ENCODE data around the gene STK32A. TPM values are rescaled to one million over a fixed set of nuclear protein-coding genes. Genes with fewer than 3 reads are reported as not detected.

The STK32A gene
- total RNA-seq, 1 experiment from 2014 or later, result not detected

DNA sequence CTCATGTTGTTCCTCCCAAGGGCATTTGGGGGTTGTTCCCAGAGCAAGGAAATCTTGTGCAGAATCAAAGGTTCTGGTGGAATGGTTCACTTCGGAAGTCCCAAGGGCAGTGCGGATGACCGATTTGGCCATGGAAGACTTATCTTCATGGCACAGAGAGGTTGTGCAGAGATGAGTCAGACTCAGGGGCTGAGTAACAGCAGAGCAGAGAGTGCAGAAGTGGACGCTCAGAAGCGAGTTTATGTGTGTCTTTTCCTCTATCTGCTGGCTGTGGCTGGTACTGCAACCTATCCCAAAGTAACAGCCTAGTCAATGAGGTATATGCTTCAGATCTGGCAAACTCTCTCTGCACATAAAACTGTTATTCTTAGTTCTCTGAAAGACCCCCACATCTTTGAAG is 157.0 kb downstream of the STK32A start:
- ChIA-PET POLR2A (no interaction called here), CTCF (no interaction called here)
- intact Hi-C loops (cut with micrococcal nuclease; ENCODE audit: unreplicated experiment) (no loop called here), in situ Hi-C loops (cut with HindIII; ENCODE audit: low pct_unique_long_range_greater_than_20kb, low sequenced_read_pairs) (no loop called here)
- Histone ChIP-seq H3K36me3 (ENCODE audit: control insufficient read depth, insufficient read depth, low read length) (no peaks in the 10 kb centered on the region), H3K4me3 (ENCODE audit: low read depth in 2 of 2, low read length in 2 of 2) (no peak overlapping the region), H3K9me3 (ENCODE audit: control insufficient read depth, insufficient read depth, low read depth, low read length) (no peaks in the 10 kb centered on the region), H3K27me3 (ENCODE audit: control insufficient read depth, insufficient read depth, low read length) (no peaks in the 10 kb centered on the region), H3K4me1 (ENCODE audit: control insufficient read depth, insufficient read depth, low read length) (no peaks in the 10 kb centered on the region), H3K27ac (ENCODE audit: low read length) (no peak overlapping the region)
- BruUV-seq (replicated peaks), result no TSS peak
- TF ChIP-seq, protein P1, sequence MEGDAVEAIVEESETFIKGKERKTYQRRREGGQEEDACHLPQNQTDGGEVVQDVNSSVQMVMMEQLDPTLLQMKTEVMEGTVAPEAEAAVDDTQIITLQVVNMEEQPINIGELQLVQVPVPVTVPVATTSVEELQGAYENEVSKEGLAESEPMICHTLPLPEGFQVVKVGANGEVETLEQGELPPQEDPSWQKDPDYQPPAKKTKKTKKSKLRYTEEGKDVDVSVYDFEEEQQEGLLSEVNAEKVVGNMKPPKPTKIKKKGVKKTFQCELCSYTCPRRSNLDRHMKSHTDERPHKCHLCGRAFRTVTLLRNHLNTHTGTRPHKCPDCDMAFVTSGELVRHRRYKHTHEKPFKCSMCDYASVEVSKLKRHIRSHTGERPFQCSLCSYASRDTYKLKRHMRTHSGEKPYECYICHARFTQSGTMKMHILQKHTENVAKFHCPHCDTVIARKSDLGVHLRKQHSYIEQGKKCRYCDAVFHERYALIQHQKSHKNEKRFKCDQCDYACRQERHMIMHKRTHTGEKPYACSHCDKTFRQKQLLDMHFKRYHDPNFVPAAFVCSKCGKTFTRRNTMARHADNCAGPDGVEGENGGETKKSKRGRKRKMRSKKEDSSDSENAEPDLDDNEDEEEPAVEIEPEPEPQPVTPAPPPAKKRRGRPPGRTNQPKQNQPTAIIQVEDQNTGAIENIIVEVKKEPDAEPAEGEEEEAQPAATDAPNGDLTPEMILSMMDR (IDR thresholded peaks at IDR 0.05), result peak; percentile 48; the same call in 1 of the 2 replicates
- TF ChIP-seq, protein P2, sequence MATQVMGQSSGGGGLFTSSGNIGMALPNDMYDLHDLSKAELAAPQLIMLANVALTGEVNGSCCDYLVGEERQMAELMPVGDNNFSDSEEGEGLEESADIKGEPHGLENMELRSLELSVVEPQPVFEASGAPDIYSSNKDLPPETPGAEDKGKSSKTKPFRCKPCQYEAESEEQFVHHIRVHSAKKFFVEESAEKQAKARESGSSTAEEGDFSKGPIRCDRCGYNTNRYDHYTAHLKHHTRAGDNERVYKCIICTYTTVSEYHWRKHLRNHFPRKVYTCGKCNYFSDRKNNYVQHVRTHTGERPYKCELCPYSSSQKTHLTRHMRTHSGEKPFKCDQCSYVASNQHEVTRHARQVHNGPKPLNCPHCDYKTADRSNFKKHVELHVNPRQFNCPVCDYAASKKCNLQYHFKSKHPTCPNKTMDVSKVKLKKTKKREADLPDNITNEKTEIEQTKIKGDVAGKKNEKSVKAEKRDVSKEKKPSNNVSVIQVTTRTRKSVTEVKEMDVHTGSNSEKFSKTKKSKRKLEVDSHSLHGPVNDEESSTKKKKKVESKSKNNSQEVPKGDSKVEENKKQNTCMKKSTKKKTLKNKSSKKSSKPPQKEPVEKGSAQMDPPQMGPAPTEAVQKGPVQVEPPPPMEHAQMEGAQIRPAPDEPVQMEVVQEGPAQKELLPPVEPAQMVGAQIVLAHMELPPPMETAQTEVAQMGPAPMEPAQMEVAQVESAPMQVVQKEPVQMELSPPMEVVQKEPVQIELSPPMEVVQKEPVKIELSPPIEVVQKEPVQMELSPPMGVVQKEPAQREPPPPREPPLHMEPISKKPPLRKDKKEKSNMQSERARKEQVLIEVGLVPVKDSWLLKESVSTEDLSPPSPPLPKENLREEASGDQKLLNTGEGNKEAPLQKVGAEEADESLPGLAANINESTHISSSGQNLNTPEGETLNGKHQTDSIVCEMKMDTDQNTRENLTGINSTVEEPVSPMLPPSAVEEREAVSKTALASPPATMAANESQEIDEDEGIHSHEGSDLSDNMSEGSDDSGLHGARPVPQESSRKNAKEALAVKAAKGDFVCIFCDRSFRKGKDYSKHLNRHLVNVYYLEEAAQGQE (IDR thresholded peaks at IDR 0.05; ENCODE audit: insufficient read depth in 1 of 2, low read depth in 2 of 2, low read length in 1 of 2), result no peak
- TF ChIP-seq TCF7L2 (IDR thresholded peaks at IDR 0.05; ENCODE audit: low read depth, low read length), result no peak
- TF ChIP-seq POLR2AphosphoS5 (IDR thresholded peaks at IDR 0.05; ENCODE audit: low read depth, low read length), result no peak
- ATAC-seq (peak; percentile 80), DNase-seq (ENCODE audit: low read depth, low spot score) (peak; percentile 33)

DNA sequence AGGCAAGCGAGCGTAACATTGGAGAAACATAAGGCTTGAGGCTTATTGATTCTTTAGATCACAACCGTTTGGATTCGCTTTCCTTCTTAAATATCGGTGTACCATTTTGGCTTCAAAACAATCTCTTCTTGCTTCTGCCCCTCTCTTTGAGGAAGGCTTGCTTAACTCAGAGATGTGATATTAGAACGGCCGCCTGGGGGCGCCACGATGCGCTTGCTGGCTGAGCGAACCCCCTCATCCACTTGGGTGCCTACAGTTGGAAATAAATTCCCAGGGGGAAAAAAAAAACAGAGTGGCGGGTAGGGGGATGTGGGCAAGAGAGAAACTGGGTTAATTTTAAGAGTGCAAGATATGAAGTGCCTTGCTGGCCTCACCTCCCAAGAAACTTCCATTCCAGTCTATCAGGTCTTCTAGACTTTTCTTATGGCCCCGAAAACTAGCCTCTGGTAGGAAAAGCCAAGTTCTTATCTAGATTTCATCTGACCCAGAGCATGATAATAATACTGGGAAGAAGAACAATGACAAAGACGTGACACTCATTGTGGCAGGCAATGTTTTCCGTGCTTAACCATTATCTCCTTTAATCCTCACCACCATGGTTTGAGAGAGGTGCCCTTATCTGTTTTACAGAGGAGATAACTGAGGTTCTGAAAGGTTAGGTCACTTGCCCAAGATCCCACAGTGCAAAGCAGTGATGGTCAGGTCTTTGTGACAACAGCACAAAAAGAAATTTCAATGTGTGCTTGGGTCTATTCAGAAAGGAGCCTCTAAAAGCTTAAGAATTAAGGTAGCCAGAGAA is 159.2 kb downstream of the STK32A start:
- intact Hi-C loops (cut with micrococcal nuclease; ENCODE audit: unreplicated experiment), result no loop called here
- BruUV-seq (replicated peaks), result no TSS peak
- ChIA-PET CTCF (no interaction called here), POLR2A (no interaction called here)
- TF ChIP-seq, protein P1 (IDR thresholded peaks at IDR 0.05), result peak; percentile 42
- TF ChIP-seq TCF7L2 (IDR thresholded peaks at IDR 0.05; ENCODE audit: low read depth, low read length) (no peak), POLR2AphosphoS5 (IDR thresholded peaks at IDR 0.05; ENCODE audit: low read depth, low read length) (no peak), SIN3A (IDR thresholded peaks at IDR 0.05; ENCODE audit: borderline replicate concordance, insufficient read depth, low read depth, low read length) (no peak)
- TF ChIP-seq, protein P2 (IDR thresholded peaks at IDR 0.05; ENCODE audit: insufficient read depth in 1 of 2, low read depth in 2 of 2, low read length in 1 of 2), result no peak
- no peaks in the 10 kb centered on the region for H3K9me3 ChIP-seq (ENCODE audit: control insufficient read depth, insufficient read depth, low read depth, low read length)
- ATAC-seq, result no peak
- H3K4me1 ChIP-seq (ENCODE audit: control insufficient read depth, insufficient read depth, low read length), result no peaks in the 10 kb centered on the region
- no peak overlapping the region for H3K27ac ChIP-seq (ENCODE audit: low read length)
- no peak overlapping the region for H3K4me3 ChIP-seq (ENCODE audit: low read depth in 2 of 2, low read length in 2 of 2)
- DNase-seq (ENCODE audit: low read depth, low spot score), result no peak
- in situ Hi-C loops (cut with HindIII; ENCODE audit: low pct_unique_long_range_greater_than_20kb, low sequenced_read_pairs), result no loop called here
- no peaks in the 10 kb centered on the region for H3K27me3 ChIP-seq (ENCODE audit: control insufficient read depth, insufficient read depth, low read length)
- H3K36me3 ChIP-seq (ENCODE audit: control insufficient read depth, insufficient read depth, low read length), result no peaks in the 10 kb centered on the region
